Type B pancreatic cell (in vitro differentiated cells): Measurements from ENCODE around the gene B4GALT1. TPM values are rescaled to one million over a fixed set of nuclear protein-coding genes. Genes with fewer than 3 reads are reported as not detected.

Experiments
- DNase-seq: peaks from one replicate; pipeline ENCODE4 v3.0.0; 2021; ENCODE audit warnings: mixed read lengths; ENCODE audit not compliant: unreplicated experiment; ENCODE audit errors: extremely low spot score
- H3K27ac Mint-ChIP-seq: 2 replicates; pipeline ENCODE4 v1.8.0; 2021; ENCODE audit warnings: mild to moderate bottlenecking, mixed read lengths
- H3K27me3 Mint-ChIP-seq: 2 replicates; pipeline ENCODE4 v1.8.0; 2021; ENCODE audit warnings: mixed read lengths
- H3K36me3 Mint-ChIP-seq: 2 replicates; pipeline ENCODE4 v1.8.0; 2021; ENCODE audit warnings: mixed read lengths
- H3K4me1 Mint-ChIP-seq: one replicate; pipeline ENCODE4 v1.8.0; 2021; ENCODE audit warnings: mixed read lengths; ENCODE audit not compliant: unreplicated experiment
- H3K4me3 Mint-ChIP-seq: 2 replicates; pipeline ENCODE4 v1.8.0; 2021; ENCODE audit warnings: mild to moderate bottlenecking, mixed read lengths
- H3K9me3 Mint-ChIP-seq: 2 replicates; pipeline ENCODE4 v1.8.0; 2021; ENCODE audit warnings: mixed read lengths
- CTCF ChIP-seq: fragments of 200-600 bp; sonication (generic); conservative IDR thresholded peaks from 2 replicates; pipeline ENCODE4 v1.5.0; 2021; ENCODE audit warnings: antibody characterized with exemption, mild to moderate bottlenecking
- total RNA-seq: library from RNA; stranded (reverse); gene quantifications from 2 replicates; pipeline ENCODE4 v1.2.1, GENCODE V29; 2021; ENCODE audit warnings: low replicate concordance

The B4GALT1 gene
- total RNA-seq, 1 donor from 2014 or later, result 91.9 TPM

- H3K9me3 Mint-ChIP-seq, result no peaks in the 10 kb centered on the region
- no peak for DNase-seq
- peaks cover 23% of the 10 kb centered on the region for H3K4me1 Mint-ChIP-seq
- no peak overlapping the region for H3K4me3 Mint-ChIP-seq
- no peak for TF ChIP-seq CTCF
- H3K27ac Mint-ChIP-seq, result no peak overlapping the region
- no peaks in the 10 kb centered on the region for H3K27me3 Mint-ChIP-seq
- H3K36me3 Mint-ChIP-seq, result peaks cover 8% of the 10 kb centered on the region
Measured at GRCh38 chr9:33146298-33146697, 20.8 kb downstream of the B4GALT1 start.

- Mint-ChIP-seq H3K4me3 (no peak overlapping the region), H3K9me3 (no peaks in the 10 kb centered on the region), H3K27me3 (no peaks in the 10 kb centered on the region), H3K4me1 (peaks cover 37% of the 10 kb centered on the region), H3K27ac (peak overlapping the region; percentile 68), H3K36me3 (peaks cover 12% of the 10 kb centered on the region)
- no peak for TF ChIP-seq CTCF
- DNase-seq, result no peak
Measured at GRCh38 chr9:33144551-33144950, 22.6 kb downstream of the B4GALT1 start.

- peaks cover 12% of the 10 kb centered on the region for H3K36me3 Mint-ChIP-seq
- DNase-seq, result no peak
- TF ChIP-seq CTCF, result no peak
- no peaks in the 10 kb centered on the region for H3K9me3 Mint-ChIP-seq
- H3K4me1 Mint-ChIP-seq, result peaks cover 44% of the 10 kb centered on the region
- peak overlapping the region; percentile 78 for H3K27ac Mint-ChIP-seq
- H3K27me3 Mint-ChIP-seq, result no peaks in the 10 kb centered on the region
- H3K4me3 Mint-ChIP-seq, result peak overlapping the region; percentile 40
Measured at GRCh38 chr9:33143241-33143661, 23.9 kb downstream of the B4GALT1 start.

GRCh38 chr9:33142535-33142934, 24.6 kb downstream of the B4GALT1 start:
- H3K36me3 Mint-ChIP-seq, result peaks cover 12% of the 10 kb centered on the region
- no peak for TF ChIP-seq CTCF
- no peak for DNase-seq
- no peaks in the 10 kb centered on the region for H3K27me3 Mint-ChIP-seq
- H3K4me1 Mint-ChIP-seq, result peaks cover 45% of the 10 kb centered on the region
- H3K4me3 Mint-ChIP-seq, result peak overlapping the region; percentile 44
- peak overlapping the region; percentile 19 for H3K27ac Mint-ChIP-seq
- no peaks in the 10 kb centered on the region for H3K9me3 Mint-ChIP-seq

- DNase-seq, result no peak
- TF ChIP-seq CTCF, result no peak
- H3K27ac Mint-ChIP-seq, result peak overlapping the region; percentile 85
- no peaks in the 10 kb centered on the region for H3K9me3 Mint-ChIP-seq
- no peaks in the 10 kb centered on the region for H3K27me3 Mint-ChIP-seq
- H3K4me1 Mint-ChIP-seq, result peaks cover 59% of the 10 kb centered on the region
- H3K4me3 Mint-ChIP-seq, result peak overlapping the region; percentile 65
- peaks cover 15% of the 10 kb centered on the region for H3K36me3 Mint-ChIP-seq
Measured at GRCh38 chr9:33140401-33141360, 26.5 kb downstream of the B4GALT1 start.
